Adrenal gland (tissue), 5 donors: ENCODE measurements around the gene GLRB.

Source experiments
- POLR2A ChIP-seq, 2 donors: fragments of 450-650 bp; IDR thresholded peaks; one replicate each; pipeline ENCODE4 v1.6.1; 2017; ENCODE audit warnings: antibody characterized with exemption in 2 of 2, mild to moderate bottlenecking in 2 of 2, moderate library complexity in 1 of 2
- TF ChIP-seq, protein P1 (sequence below), 6 experiments: fragments of 450-650 bp in 4 of 6; fragments of 200-600 bp in 2 of 6; sonication (generic) in 1 of 6; IDR thresholded peaks; 1 replicate in 5 of 6; 2 replicates in 1 of 6; pipeline versions ENCODE4 v1.5.1 to v1.8.0; 2016 to 2021; ENCODE audit warnings: antibody characterized with exemption in 6 of 6, mild to moderate bottlenecking in 2 of 6, moderate library complexity in 1 of 6
- donor health status: DM: no; HTN: no; CAD: no.

DNA sequence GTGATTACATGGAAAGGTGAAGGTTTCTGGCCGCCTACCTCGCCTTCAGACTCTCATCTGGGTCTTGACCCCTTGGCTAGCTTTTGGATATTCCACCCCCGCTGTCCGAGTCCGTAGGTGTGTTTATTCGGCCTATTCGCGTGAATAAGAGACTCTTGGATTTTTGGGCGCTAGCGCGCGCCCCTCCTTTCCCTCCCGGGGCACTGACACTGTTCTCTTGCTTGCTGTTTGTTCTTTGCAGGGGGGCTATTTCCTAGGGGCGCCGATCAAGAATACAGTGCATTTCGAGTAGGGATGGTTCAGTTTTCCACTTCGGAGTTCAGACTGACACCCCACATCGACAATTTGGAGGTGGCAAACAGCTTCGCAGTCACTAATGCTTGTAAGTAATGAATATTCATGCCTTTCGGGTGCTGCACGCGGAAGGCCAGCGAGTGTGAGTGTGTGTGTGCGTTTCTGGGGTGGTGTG, 145.5 kb downstream of the GLRB start:
- no peak for TF ChIP-seq POLR2A (IDR thresholded peaks at IDR 0.05)
- TF ChIP-seq, protein P1, sequence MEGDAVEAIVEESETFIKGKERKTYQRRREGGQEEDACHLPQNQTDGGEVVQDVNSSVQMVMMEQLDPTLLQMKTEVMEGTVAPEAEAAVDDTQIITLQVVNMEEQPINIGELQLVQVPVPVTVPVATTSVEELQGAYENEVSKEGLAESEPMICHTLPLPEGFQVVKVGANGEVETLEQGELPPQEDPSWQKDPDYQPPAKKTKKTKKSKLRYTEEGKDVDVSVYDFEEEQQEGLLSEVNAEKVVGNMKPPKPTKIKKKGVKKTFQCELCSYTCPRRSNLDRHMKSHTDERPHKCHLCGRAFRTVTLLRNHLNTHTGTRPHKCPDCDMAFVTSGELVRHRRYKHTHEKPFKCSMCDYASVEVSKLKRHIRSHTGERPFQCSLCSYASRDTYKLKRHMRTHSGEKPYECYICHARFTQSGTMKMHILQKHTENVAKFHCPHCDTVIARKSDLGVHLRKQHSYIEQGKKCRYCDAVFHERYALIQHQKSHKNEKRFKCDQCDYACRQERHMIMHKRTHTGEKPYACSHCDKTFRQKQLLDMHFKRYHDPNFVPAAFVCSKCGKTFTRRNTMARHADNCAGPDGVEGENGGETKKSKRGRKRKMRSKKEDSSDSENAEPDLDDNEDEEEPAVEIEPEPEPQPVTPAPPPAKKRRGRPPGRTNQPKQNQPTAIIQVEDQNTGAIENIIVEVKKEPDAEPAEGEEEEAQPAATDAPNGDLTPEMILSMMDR (IDR thresholded peaks at IDR 0.05), result no peak
